ENCODE data around the gene PRR33.
"Not testable (repeated sequence)": the region's sequence is repeated elsewhere in the genome, so short reads cannot be mapped to it uniquely, and the experiment has no call there.

The PRR33 gene

DNA sequence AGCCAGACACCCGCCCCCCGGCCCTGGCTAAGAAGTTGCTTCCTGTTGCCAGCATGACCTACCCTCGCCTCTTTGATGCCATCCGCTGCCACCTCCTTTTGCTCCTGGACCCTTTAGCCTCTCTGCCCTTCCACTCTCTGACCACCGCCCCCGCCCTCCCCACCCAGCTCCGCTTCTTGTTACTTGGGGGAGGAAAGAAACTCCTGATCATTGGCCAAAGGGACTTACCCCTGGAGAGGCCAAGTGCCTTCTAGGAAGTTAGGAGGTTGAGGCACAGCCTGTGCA lies at the start of gene PRR33:
TSS of gene PRR33 (minus strand) at position 65 of the 285 bp plus-strand sequence. CDS start 1,311 bp downstream, outside the sequence.
- H3K4me3 ChIP-seq (ENCODE audit: low read depth, low read length) = no peak within 1 kb of the TSS
- TF ChIP-seq, protein P1, sequence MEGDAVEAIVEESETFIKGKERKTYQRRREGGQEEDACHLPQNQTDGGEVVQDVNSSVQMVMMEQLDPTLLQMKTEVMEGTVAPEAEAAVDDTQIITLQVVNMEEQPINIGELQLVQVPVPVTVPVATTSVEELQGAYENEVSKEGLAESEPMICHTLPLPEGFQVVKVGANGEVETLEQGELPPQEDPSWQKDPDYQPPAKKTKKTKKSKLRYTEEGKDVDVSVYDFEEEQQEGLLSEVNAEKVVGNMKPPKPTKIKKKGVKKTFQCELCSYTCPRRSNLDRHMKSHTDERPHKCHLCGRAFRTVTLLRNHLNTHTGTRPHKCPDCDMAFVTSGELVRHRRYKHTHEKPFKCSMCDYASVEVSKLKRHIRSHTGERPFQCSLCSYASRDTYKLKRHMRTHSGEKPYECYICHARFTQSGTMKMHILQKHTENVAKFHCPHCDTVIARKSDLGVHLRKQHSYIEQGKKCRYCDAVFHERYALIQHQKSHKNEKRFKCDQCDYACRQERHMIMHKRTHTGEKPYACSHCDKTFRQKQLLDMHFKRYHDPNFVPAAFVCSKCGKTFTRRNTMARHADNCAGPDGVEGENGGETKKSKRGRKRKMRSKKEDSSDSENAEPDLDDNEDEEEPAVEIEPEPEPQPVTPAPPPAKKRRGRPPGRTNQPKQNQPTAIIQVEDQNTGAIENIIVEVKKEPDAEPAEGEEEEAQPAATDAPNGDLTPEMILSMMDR (IDR thresholded peaks at IDR 0.05; ENCODE audit: low read depth, low read length) = no peak

DNA sequence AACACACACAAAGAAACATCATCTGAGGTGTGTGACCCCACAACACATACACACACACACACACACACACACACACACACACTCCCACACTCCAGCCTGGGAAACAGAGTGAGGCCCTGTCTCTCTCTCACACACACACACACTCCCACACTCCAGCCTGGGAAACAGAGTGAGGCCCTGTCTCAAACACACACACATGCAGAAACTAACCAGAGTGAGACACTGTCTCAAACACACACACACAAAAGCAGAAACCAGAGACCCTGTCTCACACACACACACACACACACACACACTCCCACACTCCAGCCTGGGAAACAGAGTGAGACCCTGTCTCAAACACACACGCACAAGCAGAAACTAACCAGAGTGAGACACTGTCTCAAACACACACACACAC lies 48.1 kb upstream of the PRR33 start:
- not testable (repeated sequence) for H3K4me3 ChIP-seq (ENCODE audit: low read depth, low read length)

DNA sequence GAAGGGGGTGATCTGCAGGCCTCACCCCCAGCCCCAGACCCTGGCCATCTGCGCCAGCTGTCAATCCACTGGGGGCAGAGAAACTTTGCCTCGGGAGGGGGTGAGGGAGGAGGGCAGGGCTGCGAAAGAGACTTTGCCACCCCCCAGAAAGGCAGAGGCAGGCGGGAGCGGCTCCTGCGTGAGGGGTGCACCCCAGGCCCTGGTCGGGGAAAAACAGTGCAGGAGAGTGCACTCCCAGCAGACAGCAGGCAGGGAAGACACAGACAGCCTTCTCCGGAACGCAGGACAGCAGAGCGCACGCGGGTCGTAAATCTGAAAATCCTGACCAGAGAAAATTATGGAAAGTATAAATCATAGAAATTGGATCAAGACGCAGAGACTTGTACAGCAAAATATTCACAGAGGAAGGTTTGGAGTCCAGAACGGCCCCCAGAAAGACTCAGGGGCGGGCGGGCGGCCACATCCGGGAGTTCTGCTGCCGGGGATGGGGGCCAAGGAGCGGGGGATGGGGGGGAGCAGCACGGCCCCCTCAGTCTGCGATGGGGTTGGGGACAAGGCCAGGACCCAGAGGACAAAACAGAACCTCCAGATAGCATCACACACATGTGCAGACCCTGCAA lies 47.4 kb upstream of the PRR33 start:
- TF ChIP-seq, protein P1 (IDR thresholded peaks at IDR 0.05; ENCODE audit: low read depth, low read length) = no peak
- H3K4me3 ChIP-seq (ENCODE audit: low read depth, low read length) = no peak overlapping the region

DNA sequence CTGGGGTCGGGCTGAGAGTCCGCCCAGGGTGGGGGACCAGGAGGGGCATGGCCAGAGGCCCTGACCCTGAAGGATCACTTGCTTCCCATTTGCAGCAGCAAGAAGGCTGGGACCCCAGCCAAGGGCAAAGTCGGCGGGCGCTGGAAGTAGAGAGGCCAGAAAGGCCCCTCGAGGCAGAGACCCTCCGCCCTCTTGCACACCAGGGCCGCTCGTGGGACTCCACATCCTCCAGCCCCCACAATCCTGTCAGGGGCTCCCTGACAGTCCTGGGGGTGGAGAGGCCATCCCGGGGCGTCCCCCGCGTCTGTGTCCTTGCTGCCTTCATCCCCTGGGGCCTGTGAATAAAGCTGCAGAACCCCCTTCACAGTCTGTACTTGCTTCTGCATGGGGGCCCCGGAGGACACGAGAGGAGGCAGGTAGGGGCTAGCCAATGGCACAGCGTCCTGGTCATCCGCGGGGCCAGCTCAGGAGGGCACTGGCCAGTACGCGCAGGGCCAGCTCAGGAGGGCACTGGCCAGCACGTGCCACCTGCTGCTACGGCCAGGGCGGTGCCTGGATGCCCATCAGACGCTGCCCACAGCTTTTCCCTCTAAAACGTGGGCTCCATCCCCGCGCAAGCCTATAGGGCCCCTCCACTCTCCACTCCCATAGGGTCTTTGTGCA lies 46.8 kb upstream of the PRR33 start:
- TF ChIP-seq, protein P1 (IDR thresholded peaks at IDR 0.05; ENCODE audit: low read depth, low read length) = no peak
- no peak overlapping the region for H3K4me3 ChIP-seq (ENCODE audit: low read depth, low read length)

DNA sequence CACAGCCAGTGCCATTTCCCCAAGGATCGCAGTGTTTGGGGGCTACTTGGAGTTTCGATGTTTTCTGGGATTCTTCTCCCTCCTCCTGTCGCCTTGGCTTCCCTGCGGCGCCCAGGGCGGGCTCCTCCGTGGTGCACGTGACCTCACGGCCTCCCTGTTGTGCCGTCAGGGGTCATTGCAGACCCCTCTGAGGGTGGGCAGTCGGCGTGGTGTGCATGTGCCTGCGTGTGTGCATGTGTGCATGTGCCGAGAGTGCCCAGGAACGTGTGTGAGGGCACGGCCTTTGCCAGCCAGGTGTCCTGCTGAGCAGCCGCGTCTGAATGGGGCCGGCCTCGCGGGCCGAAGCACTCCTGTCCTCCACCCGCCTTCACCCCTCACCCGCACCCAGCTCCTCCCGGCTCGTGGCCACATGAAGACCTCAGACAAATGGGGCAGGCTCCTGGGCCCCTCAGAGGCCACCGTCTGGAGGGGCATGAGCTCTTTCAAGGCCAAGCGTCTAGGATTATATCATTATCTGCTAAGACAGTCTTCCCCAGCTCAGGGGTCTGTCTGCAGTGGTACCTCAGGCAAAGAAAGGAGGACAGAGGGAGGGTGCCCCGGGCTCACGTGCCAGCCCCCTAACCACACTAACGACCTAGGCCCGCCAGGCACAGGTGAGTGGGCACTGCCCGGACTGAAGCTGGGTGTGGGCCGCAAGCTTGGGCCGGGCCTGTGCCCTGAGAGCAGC lies 46.1 kb upstream of the PRR33 start:
- H3K4me3 ChIP-seq (ENCODE audit: low read depth, low read length) = no peak overlapping the region
- TF ChIP-seq, protein P1 (IDR thresholded peaks at IDR 0.05; ENCODE audit: low read depth, low read length) = no peak

DNA sequence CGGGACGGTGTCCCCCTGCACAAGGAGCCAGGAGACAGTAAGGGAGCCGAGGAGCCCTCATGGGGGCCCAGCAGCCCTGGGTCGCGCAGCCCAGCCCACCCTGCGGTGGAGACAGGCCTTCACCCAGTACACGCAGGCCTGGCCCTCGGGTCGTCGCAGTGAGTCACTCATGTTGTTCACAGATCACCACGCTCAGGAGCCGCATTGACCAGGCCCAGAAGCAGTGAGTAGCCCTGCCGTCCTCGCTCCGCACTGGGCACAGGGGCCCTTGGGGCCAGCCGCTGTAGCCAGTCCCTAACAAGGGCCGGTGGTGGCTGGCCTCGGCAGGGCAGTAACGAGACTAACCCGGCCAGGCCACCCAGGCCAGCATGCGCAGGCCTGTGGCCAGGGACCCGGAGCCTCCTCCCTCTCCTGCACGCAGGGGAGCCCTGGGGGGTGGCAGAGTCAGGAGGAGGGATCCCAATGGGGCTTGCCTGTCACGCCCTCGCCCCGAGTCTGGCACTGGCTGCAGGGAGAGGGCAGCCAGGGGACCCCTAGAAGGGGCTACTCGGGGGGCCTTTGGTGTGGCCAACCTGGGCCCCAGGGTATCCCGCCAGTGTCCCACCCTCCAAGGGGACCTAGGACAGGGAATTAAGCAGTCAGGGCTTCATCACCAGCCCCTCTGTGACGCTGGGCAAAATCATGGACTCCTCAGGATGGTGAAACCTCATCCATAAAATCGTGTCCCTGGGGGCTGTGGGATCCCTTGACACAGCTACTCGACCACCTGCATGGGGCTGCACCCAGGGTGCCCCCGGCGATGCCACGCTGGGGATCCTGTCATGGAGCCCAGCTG lies 45.3 kb upstream of the PRR33 start:
- H3K4me3 ChIP-seq (ENCODE audit: low read depth, low read length) = no peak overlapping the region
- TF ChIP-seq, protein P1 (IDR thresholded peaks at IDR 0.05; ENCODE audit: low read depth, low read length) = no peak

DNA sequence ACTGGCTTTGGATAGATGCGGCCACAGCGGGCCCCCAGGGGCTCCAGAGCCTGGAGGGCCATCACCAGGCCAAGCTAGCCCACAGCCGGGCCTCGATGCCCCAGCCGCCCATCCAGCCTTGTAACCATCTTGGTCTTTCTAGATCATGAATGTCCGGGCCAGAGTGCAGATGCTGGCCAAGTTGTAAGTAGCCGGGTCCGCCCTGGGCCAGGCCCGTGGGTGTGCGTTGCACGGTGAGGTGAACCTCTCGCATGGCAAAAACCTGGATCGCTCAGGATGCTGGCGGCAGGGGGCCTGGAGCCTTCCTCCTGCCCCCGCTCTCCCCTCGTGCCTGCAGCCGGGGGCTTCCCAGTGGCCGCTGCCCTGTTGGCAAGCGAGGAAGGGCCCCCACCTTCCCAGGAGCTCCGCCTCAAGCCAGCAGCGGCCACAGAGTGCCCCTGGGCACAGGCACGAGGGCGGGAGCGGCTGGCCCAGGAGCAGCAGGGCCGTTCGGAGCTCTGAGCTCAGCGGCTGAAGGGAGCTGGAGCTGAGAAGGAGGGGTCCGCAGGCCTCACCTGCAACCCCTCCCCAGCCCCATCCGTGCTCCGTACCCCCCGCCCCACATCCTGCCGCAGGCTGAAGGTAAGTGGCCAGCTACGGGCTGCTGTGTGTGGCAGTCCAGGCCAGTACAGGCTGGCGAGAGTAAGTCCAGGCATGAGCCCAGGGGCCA lies 44.5 kb upstream of the PRR33 start:
- H3K4me3 ChIP-seq (ENCODE audit: low read depth, low read length) = no peak overlapping the region
- TF ChIP-seq, protein P1 (IDR thresholded peaks at IDR 0.05; ENCODE audit: low read depth, low read length) = no peak
